GM23338 (cell line): ENCODE data around the gene GFRA1. TPM values are rescaled to one million over a fixed set of nuclear protein-coding genes. Genes with fewer than 3 reads are reported as not detected.

ENCODE experiments used
- ATAC-seq: fragments of 200-7000 bp; cut with Tn5 transposase; 3 replicates; pipeline ENCODE4 v1.9.1; 2020
- DNase-seq: peaks from one replicate; pipeline ENCODE4 v3.0.0-alpha.2; 2015; ENCODE audit warnings: low spot score
- H2AFZ ChIP-seq: fragments of 200-600 bp; sonication (generic); 2 replicates; pipeline ENCODE4 v1.8.0; 2016; ENCODE audit warnings: antibody characterized with exemption, mild to moderate bottlenecking, moderate library complexity
- H3F3A ChIP-seq: fragments of 200-600 bp; sonication (generic); replicated peaks from 2 replicates; pipeline ENCODE4 v1.8.0; 2017; ENCODE audit warnings: antibody characterized with exemption, mixed run types, low read depth
- H3K27ac ChIP-seq: fragments of 200-600 bp; sonication (generic); 2 replicates; pipeline ENCODE4 v1.6.1; 2016; ENCODE audit warnings: low read depth
- H3K27me3 ChIP-seq: fragments of 200-600 bp; sonication (generic); 2 replicates; pipeline ENCODE4 v1.8.0; 2016; ENCODE audit warnings: mild to moderate bottlenecking, mixed run types, moderate library complexity; ENCODE audit not compliant: insufficient read depth
- H3K36me3 ChIP-seq: fragments of 200-600 bp; sonication (generic); 2 replicates; pipeline ENCODE4 v1.8.0; 2016; ENCODE audit warnings: mild to moderate bottlenecking; ENCODE audit not compliant: insufficient read depth
- H3K4me1 ChIP-seq: fragments of 200-600 bp; sonication (generic); 2 replicates; pipeline ENCODE4 v1.8.0; 2016; ENCODE audit warnings: mild to moderate bottlenecking, moderate library complexity; ENCODE audit not compliant: insufficient read depth
- H3K4me2 ChIP-seq: fragments of 200-600 bp; sonication (generic); 2 replicates; pipeline ENCODE4 v1.7.1; 2017; ENCODE audit warnings: mixed run types
- H3K4me3 ChIP-seq: fragments of 200-600 bp; sonication (generic); 2 replicates; pipeline ENCODE4 v1.6.1; 2016; ENCODE audit warnings: mixed run types
- H3K79me2 ChIP-seq: fragments of 200-600 bp; sonication (generic); replicated peaks from 2 replicates; pipeline ENCODE4 v1.8.0; 2017; ENCODE audit warnings: mild to moderate bottlenecking; ENCODE audit not compliant: insufficient read depth
- H3K9me2 ChIP-seq: fragments of 200-600 bp; sonication (generic); 2 replicates; pipeline ENCODE4 v1.8.0; 2017; ENCODE audit not compliant: insufficient read depth
- H4K20me1 ChIP-seq: fragments of 200-600 bp; sonication (generic); replicated peaks from 2 replicates; pipeline ENCODE4 v1.8.0; 2017; ENCODE audit warnings: mild to moderate bottlenecking; ENCODE audit not compliant: insufficient read depth
- H3K27ac Mint-ChIP-seq: 2 replicates; pipeline ENCODE4 v1.8.0; 2020; ENCODE audit warnings: inconsistent platforms, mild to moderate bottlenecking, moderate library complexity, mixed read lengths
- H3K27me3 Mint-ChIP-seq: 3 replicates; pipeline ENCODE4 v1.8.0; 2022; ENCODE audit warnings: low read depth, mild to moderate bottlenecking, moderate library complexity, mixed read lengths, inconsistent platforms; ENCODE audit not compliant: insufficient read depth, poor library complexity
- H3K36me3 Mint-ChIP-seq: 3 replicates; pipeline ENCODE4 v1.8.0; 2021; ENCODE audit warnings: low read depth, mild to moderate bottlenecking, inconsistent platforms, moderate library complexity, mixed read lengths
- H3K4me1 Mint-ChIP-seq: 3 replicates; pipeline ENCODE4 v1.8.0; 2020; ENCODE audit warnings: mild to moderate bottlenecking, inconsistent platforms, mixed read lengths
- H3K4me3 Mint-ChIP-seq: 3 replicates; pipeline ENCODE4 v1.8.0; 2021; ENCODE audit warnings: moderate library complexity, mild to moderate bottlenecking, inconsistent platforms, mixed read lengths
- H3K9me3 Mint-ChIP-seq: 3 replicates; pipeline ENCODE4 v1.8.0; 2020; ENCODE audit warnings: moderate library complexity, mild to moderate bottlenecking, inconsistent platforms, mixed read lengths
- CREB1 ChIP-seq: fragments of 250-450 bp; sonication (Bioruptor Pico); IDR thresholded peaks from 2 replicates; pipeline ENCODE4 v1.5.0; 2020; ENCODE audit warnings: low read depth, mild to moderate bottlenecking, moderate library complexity
- CTCF ChIP-seq, 2 experiments: fragments of 200-600 bp in 1 of 2; sonication (generic) in 1 of 2; conservative IDR thresholded peaks; 2 replicates each; pipeline versions ENCODE4 v1.5.1 to v1.6.1; 2016 to 2017; ENCODE audit warnings: antibody characterized with exemption in 2 of 2, low read depth in 2 of 2, mild to moderate bottlenecking in 2 of 2, moderate library complexity in 1 of 2
- ETS1 ChIP-seq: IDR thresholded peaks from 2 replicates; pipeline ENCODE4 v1.6.1; 2016; ENCODE audit warnings: antibody characterized with exemption
- EZH2 ChIP-seq: fragments of 200-600 bp; sonication (generic); IDR thresholded peaks from one replicate; pipeline ENCODE4 v1.8.0; 2017; ENCODE audit warnings: antibody characterized with exemption, mild to moderate bottlenecking, low read depth; ENCODE audit not compliant: unreplicated experiment
- EZH2phosphoT487 ChIP-seq: fragments of 200-600 bp; sonication (generic); IDR thresholded peaks from one replicate; pipeline ENCODE4 v1.8.1; 2018; ENCODE audit warnings: antibody characterized with exemption; ENCODE audit not compliant: unreplicated experiment
- JUNB ChIP-seq: IDR thresholded peaks from one replicate; pipeline ENCODE4 v1.6.1; 2016; ENCODE audit warnings: antibody characterized with exemption; ENCODE audit not compliant: unreplicated experiment
- NANOG ChIP-seq: IDR thresholded peaks from 2 replicates; pipeline ENCODE4 v1.6.1; 2016; ENCODE audit warnings: antibody characterized with exemption, borderline replicate concordance
- POLR2AphosphoS5 ChIP-seq: IDR thresholded peaks from 2 replicates; pipeline ENCODE4 v1.6.1; 2016; ENCODE audit warnings: antibody characterized with exemption, low read depth
- REST ChIP-seq: IDR thresholded peaks from one replicate; pipeline ENCODE4 v1.6.1; 2018; ENCODE audit warnings: antibody characterized with exemption; ENCODE audit not compliant: unreplicated experiment
- STAT1 ChIP-seq: IDR thresholded peaks from one replicate; pipeline ENCODE4 v1.6.1; 2016; ENCODE audit warnings: antibody characterized with exemption; ENCODE audit not compliant: unreplicated experiment
- ZNF114 ChIP-seq: fragments of 250-450 bp; sonication (Bioruptor Pico); IDR thresholded peaks from 2 replicates; pipeline ENCODE4 v1.5.0; 2020; ENCODE audit warnings: mild to moderate bottlenecking, moderate library complexity
- ZNF331 ChIP-seq: fragments of 250-450 bp; sonication (Bioruptor Pico); IDR thresholded peaks from 2 replicates; pipeline ENCODE4 v1.5.0; 2020; ENCODE audit warnings: low read depth, mild to moderate bottlenecking, moderate library complexity
- ZNF462 ChIP-seq: fragments of 250-450 bp; sonication (Bioruptor Pico); IDR thresholded peaks from 2 replicates; pipeline ENCODE4 v1.5.0; 2020; ENCODE audit warnings: mild to moderate bottlenecking, moderate library complexity
- polyA plus RNA-seq: library from polyadenylated mRNA; unstranded; fragments of >200 nt; fragmentation: Nextera tagmentation; extraction: Ambion mirVana; gene quantifications from 2 replicates; pipeline ENCODE4 v1.2.1, GENCODE V29; 2016
- total RNA-seq: library from RNA; depleted of rRNA; stranded (reverse); fragments of >200 nt; shearing (Covaris generic); gene quantifications from 2 replicates; pipeline ENCODE4 v1.2.3, GENCODE V29; 2014

Gene GFRA1
- total and polyA plus RNA-seq, 2 experiments from 2014 or later: 1.4 to 2.8 TPM

GRCh38 chr10:116101616-116102315 is 171.2 kb downstream of the GFRA1 start:
- Mint-ChIP-seq H3K4me3 (no peak overlapping the region), H3K27me3 (peaks cover 2% of the 10 kb centered on the region), H3K4me1 (peaks cover 4% of the 10 kb centered on the region; the same call in 1 of the 3 replicates), H3K27ac (no peak overlapping the region), H3K36me3 (no peaks in the 10 kb centered on the region), H3K9me3 (no peaks in the 10 kb centered on the region)
- no peak overlapping the region for H3K4me2 ChIP-seq
- DNase-seq (no peak), ATAC-seq (no peak)
- H3K27me3 ChIP-seq: no peaks in the 10 kb centered on the region
- H3K9me2 ChIP-seq: peaks cover 3% of the 10 kb centered on the region
- H3K36me3 ChIP-seq: no peaks in the 10 kb centered on the region
- no peak overlapping the region for H3K27ac ChIP-seq
- TF ChIP-seq ETS1 (no peak), STAT1 (no peak), ZNF462 (CRISPR knock-in tag) (no peak), EZH2 (no peak), NANOG (no peak), CREB1 (CRISPR knock-in tag) (no peak), ZNF331 (CRISPR knock-in tag) (no peak), JUNB (no peak), REST (no peak), CTCF (conservative IDR thresholded peaks at IDR 0.05; ENCODE audit: low read depth in 2 of 2) (no peak), ZNF114 (CRISPR knock-in tag) (no peak), EZH2phosphoT487 (no peak), POLR2AphosphoS5 (no peak)
- no peaks in the 10 kb centered on the region for H4K20me1 ChIP-seq
- no peak overlapping the region for H2AFZ ChIP-seq
- no peak overlapping the region for H3K4me3 ChIP-seq
- no peaks in the 10 kb centered on the region for H3K4me1 ChIP-seq
- H3K79me2 ChIP-seq: no peaks in the 10 kb centered on the region
- H3F3A ChIP-seq: no peaks in the 10 kb centered on the region
